Coronary artery (tissue), 2 donors: ENCODE measurements around the gene SLC22A12.

Experiments
- DNase-seq: peaks from one replicate; pipeline ENCODE4 v3.0.0-alpha.2; 2017; ENCODE audit warnings: low spot score
- H3K27ac ChIP-seq, 2 donors: fragments of 200-600 bp; sonication (generic); one replicate each; pipeline ENCODE4 v1.5.1; 2016 to 2019
- H3K4me3 ChIP-seq: fragments of 200-600 bp; sonication (generic); 2 replicates; pipeline ENCODE4 v1.5.1; 2016; ENCODE audit warnings: mild to moderate bottlenecking, moderate library complexity
- TF ChIP-seq, protein P1 (sequence below): fragments of 200-600 bp; sonication (generic); IDR thresholded peaks from one replicate; pipeline ENCODE4 v1.5.1; 2019; ENCODE audit warnings: antibody characterized with exemption

SLC22A12 gene

DNA sequence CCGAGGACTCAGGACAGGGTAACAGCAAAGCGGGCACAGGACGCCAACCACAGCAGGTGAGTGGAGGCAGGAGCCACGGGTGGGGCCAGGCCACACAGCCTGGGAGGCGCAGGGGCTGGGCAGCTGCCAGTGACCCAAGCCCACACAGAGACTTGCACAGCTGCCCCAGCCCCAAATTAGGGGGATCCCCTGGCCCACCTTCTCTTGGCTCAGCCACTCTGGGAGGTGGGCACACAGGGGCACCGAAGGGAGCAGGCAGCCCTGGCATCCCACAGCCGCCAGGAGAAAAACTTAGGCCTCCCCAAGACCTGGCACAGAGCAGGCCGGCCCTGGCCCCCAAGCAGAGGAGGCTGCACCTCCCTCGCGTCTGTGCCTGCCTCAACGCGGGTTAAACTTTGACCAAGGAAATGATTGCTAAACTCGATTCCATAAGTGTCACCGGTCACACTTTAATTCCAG lies at the start of gene SLC22A12:
TSS of gene SLC22A12 (plus strand) at position 458 of the 459 bp plus-strand sequence. CDS start 337 bp downstream, outside the sequence.
- TF ChIP-seq, protein P1, sequence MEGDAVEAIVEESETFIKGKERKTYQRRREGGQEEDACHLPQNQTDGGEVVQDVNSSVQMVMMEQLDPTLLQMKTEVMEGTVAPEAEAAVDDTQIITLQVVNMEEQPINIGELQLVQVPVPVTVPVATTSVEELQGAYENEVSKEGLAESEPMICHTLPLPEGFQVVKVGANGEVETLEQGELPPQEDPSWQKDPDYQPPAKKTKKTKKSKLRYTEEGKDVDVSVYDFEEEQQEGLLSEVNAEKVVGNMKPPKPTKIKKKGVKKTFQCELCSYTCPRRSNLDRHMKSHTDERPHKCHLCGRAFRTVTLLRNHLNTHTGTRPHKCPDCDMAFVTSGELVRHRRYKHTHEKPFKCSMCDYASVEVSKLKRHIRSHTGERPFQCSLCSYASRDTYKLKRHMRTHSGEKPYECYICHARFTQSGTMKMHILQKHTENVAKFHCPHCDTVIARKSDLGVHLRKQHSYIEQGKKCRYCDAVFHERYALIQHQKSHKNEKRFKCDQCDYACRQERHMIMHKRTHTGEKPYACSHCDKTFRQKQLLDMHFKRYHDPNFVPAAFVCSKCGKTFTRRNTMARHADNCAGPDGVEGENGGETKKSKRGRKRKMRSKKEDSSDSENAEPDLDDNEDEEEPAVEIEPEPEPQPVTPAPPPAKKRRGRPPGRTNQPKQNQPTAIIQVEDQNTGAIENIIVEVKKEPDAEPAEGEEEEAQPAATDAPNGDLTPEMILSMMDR, result no peak
- Histone ChIP-seq H3K27ac (no peak within 1 kb of the TSS), H3K4me3 (no peak within 1 kb of the TSS)
- DNase-seq, result no peak

DNA sequence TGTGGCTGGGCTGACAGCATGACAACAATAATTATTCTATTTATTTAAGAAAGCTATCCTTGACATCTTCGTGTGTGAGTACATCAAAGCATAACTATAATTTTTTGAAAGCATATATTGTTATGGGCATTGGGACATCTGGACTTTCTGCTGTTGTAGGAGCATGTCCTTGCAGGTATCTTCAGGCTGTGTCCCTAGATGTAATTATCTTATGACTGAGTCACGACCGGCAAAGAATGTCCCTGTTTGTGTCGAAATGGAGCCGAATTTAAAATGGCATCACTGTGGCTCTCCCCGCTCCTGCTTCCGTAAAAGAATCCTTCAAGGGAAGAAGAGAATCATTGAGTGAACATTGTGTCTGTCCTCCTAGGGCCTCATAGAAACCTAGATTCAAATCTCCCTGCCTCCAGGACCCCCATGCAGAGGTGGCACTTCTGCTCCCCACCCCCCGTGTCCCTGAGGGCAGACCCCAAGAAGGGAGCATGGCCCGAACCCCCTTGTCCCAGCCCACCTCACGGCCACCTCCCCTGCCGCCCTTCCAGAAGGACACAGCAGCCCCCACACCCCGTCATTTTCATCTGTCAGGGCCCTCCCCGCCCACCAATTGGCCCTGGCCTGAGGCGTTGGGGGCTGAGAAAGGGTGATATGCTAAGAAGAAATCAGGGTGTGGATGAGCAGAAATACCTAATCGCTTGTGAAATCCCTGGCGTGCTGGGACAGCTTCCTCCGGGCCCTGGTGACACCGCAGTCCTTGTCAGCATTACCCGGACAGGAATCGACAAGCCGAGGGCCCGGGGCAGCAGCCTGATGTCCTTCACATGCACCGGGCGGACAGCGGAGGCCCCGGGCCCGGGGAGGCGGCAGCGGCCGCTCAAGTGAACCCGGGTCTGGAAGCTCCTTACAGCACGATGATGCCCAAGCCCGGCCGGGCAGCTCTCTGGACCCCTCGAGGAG lies 48.6 kb upstream of the SLC22A12 start:
- TF ChIP-seq, protein P1, result no peak
- Histone ChIP-seq H3K4me3 (no peak overlapping the region), H3K27ac (no peak overlapping the region)
- DNase-seq, result no peak

DNA sequence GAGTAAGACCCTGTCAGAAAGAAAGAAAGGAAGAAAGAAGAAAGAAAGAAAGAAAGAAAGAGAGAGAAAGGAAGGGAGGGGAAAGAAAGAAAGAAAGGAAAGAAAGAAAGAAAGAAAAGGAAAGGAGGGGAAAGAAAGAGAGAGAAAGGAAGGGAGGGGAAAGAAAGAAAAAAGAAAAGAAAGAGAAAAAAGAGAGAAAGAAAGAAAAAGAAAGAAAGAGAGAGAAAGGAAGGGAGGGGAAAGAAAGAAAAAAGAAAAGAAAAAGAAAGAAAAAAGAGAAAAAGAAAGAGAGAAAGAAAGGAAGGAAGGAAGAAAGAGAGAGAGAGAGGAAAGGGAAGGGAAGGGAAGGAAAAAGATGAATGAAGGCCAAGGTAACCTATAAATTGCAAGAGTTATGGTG lies 47.2 kb upstream of the SLC22A12 start:
- no peak for DNase-seq
- H3K4me3 ChIP-seq, result no peak overlapping the region
- H3K27ac ChIP-seq, result no peak overlapping the region
- TF ChIP-seq, protein P1, result no peak

DNA sequence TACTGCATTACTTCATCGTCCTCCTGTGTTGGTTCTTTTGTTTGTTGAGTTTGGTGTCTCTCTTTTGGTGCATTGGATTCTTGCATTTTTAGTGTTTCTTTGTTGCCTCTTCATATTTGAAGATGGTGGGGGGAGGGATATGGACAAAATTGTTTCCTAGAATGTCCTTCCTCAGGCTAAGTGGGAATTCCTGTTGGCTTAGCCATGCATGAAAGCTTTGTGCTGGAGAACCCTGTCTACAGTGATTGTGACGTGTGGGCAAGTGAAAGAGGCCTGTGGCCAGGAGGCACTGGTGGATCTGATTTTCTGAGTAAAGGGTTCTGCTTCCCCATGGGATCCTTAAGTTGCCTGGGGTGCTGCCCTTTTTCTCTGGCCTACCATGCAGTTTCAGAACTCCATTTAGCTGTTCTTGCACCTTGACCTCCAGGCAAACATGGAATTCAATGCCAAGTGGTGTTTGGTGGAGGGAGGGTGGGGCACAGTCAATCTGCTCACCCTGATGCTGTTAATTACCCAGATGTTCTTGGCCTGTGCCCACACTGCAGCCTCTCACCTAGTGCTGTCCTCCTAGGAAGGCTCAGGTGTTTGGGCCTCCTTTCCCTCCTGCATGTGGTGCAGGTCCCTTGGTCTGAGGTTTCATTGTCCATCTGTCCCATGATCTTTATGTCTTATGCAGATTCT lies 46.3 kb upstream of the SLC22A12 start:
- TF ChIP-seq, protein P1, result no peak
- H3K27ac ChIP-seq, result no peak overlapping the region
- DNase-seq, result no peak
- no peak overlapping the region for H3K4me3 ChIP-seq

DNA sequence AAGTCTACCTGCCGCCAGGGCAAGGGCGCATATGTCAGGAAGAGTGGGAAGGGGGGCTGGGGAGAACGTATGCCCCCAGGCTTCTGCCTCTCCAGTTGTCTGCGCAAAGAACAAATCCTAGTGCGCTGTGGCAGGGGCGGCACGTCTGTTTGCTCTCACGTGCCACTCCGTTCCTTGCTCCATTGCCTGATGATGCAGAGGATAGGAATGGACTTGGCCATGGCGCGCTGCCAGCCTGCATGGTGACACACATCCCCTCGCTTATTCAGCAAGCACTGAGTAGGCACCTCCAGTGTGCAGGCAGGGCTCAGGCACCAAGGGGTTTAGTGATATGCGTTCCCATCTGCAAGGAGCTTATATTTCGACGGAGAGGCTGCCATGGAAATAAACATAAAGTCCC lies 45.4 kb upstream of the SLC22A12 start:
- no peak overlapping the region for H3K4me3 ChIP-seq
- DNase-seq, result no peak
- no peak overlapping the region for H3K27ac ChIP-seq
- TF ChIP-seq, protein P1, result no peak

DNA sequence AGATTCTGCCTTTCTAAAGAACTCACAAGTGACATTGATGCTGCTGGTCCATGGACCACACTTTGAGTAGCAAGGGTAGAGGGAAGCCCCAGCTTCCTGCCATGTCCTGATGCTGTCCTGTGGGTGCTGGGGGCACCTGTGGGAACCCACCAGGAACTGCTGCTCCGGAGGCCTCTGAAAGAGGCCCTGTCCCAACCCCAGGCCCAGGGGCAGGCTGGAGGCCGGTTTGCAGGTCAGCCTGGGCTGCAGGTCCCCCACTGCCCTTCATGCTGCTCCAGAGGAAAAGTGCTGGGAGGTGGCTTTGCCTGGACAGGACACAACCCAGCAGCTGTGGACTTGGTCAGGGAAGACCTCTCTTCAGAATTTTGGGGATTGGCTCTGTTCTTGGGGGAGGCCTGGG lies 44.8 kb upstream of the SLC22A12 start:
- TF ChIP-seq, protein P1, result no peak
- DNase-seq, result no peak
- Histone ChIP-seq H3K4me3 (no peak overlapping the region), H3K27ac (no peak overlapping the region)
